OCI-LY1 (cell line): ENCODE measurements around the gene ALMS1.

Experiments
- CTCF ChIP-seq: fragments of 200-600 bp; sonication (generic), shearing (Covaris generic); IDR thresholded peaks from 2 replicates; pipeline ENCODE4 v1.5.1; 2017; ENCODE audit warnings: mild to moderate bottlenecking, antibody characterized with exemption, low read length, moderate library complexity, mixed read lengths
- EZH2 ChIP-seq: fragments of 200-600 bp; sonication (generic), shearing (Covaris generic); IDR thresholded peaks from 2 replicates; pipeline ENCODE4 v1.8.0; 2017; ENCODE audit warnings: borderline replicate concordance, mixed run types, mild to moderate bottlenecking, antibody characterized with exemption, low read length, moderate library complexity, mixed read lengths

GRCh38 chr2:73488079-73488478 lies 102.4 kb downstream of the ALMS1 start:
- TF ChIP-seq CTCF = no peak
- TF ChIP-seq EZH2 = no peak
